Activated T-helper 2 cell treated with anti-CD3 and anti-CD28 coated beads, Interferon-gamma antibody, Interleukin-2, Interleukin-4, amounts not matched to agents 10 μg/mL and 5 μg/mL and 100 μg/mL, durations not matched to agents 14 hours and 24 hours and 36 hours (primary cell): ENCODE measurements around the gene LRP1. TPM values are rescaled to one million over a fixed set of nuclear protein-coding genes. Genes with fewer than 3 reads are reported as not detected.
A peak's percentile ranks its signal among the peaks of the same experiment; 100 is the strongest.

Experiments used
- DNase-seq: peaks from one replicate; pipeline ENCODE4 v3.0.0; 2021; ENCODE audit warnings: low spot score
- H3K27ac Mint-ChIP-seq: one replicate; pipeline ENCODE4 v1.8.0; 2021; ENCODE audit warnings: mixed read lengths
- H3K27me3 Mint-ChIP-seq: one replicate; pipeline ENCODE4 v1.8.0; 2021; ENCODE audit warnings: low read depth, mixed read lengths
- H3K36me3 Mint-ChIP-seq: one replicate; pipeline ENCODE4 v1.8.0; 2021; ENCODE audit warnings: low read depth, mixed read lengths
- H3K4me1 Mint-ChIP-seq: one replicate; pipeline ENCODE4 v1.8.0; 2021; ENCODE audit warnings: low read depth, mixed read lengths
- H3K4me3 Mint-ChIP-seq: one replicate; pipeline ENCODE4 v1.8.0; 2021; ENCODE audit warnings: low read depth, mild to moderate bottlenecking, moderate library complexity, mixed read lengths
- H3K9me3 Mint-ChIP-seq: one replicate; pipeline ENCODE4 v1.8.0; 2021; ENCODE audit warnings: mixed read lengths
- intact Hi-C: fragments of 100-400 bp; cut with micrococcal nuclease; formaldehyde crosslinking; loops from one replicate; pipeline ENCODE4 v1.15.1; 2023
- total RNA-seq: library from RNA; stranded (reverse); gene quantifications from 2 replicates; pipeline ENCODE4 v1.2.3, GENCODE V29; 2022

LRP1 gene
- total RNA-seq, 1 donor from 2014 or later: 2.1 TPM

DNA sequence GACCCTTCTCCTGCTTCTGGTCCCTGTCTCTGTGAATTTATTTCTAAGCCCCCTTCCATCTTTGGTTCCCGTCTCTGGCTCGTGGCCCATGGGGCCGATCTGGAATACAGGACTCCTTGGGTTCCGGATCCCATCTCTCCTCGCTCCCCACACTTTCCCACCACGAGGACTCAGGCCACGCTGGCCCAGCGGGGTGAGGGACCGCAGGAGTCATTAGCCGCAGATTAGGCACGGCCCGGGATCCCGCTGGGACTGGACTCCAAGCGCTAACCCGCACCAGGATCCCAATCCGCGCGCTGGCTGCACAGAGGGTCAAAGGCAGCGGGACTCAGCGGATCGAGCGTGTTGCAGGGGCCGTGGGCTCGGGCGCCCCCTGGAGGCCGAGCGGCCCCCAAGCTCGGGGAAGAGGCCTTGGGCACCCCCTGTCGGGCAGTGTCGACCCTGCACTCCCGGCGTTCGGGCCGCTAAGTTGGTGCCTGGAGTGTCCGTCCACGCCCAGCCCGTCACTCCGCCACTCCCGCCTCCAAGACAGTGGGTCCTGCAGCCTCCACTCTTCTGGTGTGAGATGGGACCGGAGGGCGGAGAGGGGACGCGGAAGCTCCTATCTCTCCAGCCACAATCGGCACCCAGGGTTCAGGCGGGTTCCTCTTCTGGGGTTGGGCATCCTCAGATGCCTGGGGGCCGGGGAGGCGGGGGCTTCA is 110.7 kb downstream of the LRP1 start:
- no peaks in the 10 kb centered on the region for H3K9me3 Mint-ChIP-seq
- peak; percentile 85 for DNase-seq
- H3K27ac Mint-ChIP-seq: peak overlapping the region; percentile 62
- H3K4me3 Mint-ChIP-seq: peak overlapping the region; percentile 91
- H3K4me1 Mint-ChIP-seq: peaks cover 38% of the 10 kb centered on the region
- intact Hi-C loops: loop anchor here (1.0 to 2.0 kb wide), 2 partner anchors 14 to 26 kb away; no protein-coding TSS in a partner anchor
- peaks cover 39% of the 10 kb centered on the region for H3K27me3 Mint-ChIP-seq
- H3K36me3 Mint-ChIP-seq: peaks cover 25% of the 10 kb centered on the region

DNA sequence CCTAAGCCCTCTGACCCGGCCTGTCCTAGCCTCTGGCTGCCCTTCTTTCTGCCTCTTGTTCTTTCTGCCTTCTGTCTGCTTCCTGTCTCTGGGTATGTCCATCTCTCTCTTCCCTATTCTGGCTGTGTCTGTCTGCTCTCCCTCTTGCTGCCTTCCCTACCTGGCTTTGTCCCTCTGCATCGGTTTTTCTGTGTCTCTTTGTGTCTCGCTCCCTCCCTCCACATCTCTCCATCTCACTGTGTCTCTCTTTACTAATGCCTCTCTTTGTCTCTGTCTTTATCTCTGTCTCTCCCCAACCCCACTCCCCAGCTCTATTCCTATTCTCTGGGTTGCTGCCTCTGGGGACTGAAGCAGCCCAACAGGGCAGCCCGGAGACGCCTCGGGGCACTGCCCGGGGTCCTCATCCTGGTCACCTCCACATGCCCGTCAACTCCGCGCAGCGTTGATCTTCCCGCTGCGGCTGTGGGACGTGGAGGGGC is 111.3 kb downstream of the LRP1 start:
- Mint-ChIP-seq H3K4me1 (peaks cover 40% of the 10 kb centered on the region), H3K27ac (peak overlapping the region; percentile 71)

DNA sequence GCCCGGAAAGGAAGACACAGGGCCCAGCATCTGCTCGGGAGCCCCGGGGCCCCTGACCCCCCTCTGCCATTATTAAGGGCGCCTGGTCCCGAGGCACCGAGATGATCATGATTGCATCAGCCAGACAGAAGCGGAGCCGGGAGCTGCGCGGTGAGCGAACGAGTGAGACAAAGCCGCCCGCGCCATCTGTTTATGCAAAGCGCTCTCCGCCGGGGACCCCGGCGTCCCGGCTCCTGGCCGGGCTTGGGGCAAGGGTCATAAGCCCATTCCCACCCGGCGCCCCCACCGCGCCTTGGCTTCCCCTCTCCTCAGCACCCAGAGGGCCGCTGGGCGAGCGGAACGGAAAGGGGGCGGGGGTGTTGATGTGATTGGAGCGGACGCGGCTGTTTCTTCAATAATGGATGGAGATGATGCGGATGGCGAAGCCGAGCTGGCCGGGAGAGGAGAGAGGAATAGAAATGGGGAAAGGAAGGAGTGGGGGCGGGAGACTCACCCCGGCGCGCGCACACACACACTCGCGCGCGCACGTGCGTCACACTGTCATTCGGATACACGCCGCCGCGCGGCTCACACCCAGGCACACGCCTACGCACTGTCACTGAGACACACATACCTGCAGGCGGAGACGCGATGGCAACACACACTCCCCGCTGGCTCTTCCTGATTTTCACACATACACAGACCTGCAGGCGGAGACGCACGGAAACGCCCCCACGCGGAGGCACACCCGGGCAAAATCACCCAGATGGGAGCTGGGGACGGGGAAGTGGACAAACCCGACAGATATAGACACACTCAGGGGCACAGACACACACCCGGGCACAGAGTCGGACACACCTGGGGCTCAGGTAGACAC is 112.0 kb downstream of the LRP1 start:
- Mint-ChIP-seq H3K27me3 (peaks cover 39% of the 10 kb centered on the region), H3K4me1 (peaks cover 40% of the 10 kb centered on the region), H3K4me3 (peak overlapping the region; percentile 91), H3K36me3 (peaks cover 15% of the 10 kb centered on the region), H3K27ac (peak overlapping the region; percentile 47), H3K9me3 (no peaks in the 10 kb centered on the region)
- intact Hi-C loops: loop anchor here (5.0 kb wide), 1 partner anchor 382 kb away; no protein-coding TSS in a partner anchor
- DNase-seq: peak; percentile 67

More for the DNA sequence above, 111.3 kb downstream of the LRP1 start:
- DNase-seq: no peak
- Mint-ChIP-seq H3K36me3 (peaks cover 19% of the 10 kb centered on the region), H3K27me3 (peaks cover 39% of the 10 kb centered on the region), H3K4me3 (peak overlapping the region; percentile 91), H3K9me3 (no peaks in the 10 kb centered on the region)
- intact Hi-C loops: loop anchor here (1.0 to 5.0 kb wide), 3 partner anchors 15 to 383 kb away; no protein-coding TSS in a partner anchor

DNA sequence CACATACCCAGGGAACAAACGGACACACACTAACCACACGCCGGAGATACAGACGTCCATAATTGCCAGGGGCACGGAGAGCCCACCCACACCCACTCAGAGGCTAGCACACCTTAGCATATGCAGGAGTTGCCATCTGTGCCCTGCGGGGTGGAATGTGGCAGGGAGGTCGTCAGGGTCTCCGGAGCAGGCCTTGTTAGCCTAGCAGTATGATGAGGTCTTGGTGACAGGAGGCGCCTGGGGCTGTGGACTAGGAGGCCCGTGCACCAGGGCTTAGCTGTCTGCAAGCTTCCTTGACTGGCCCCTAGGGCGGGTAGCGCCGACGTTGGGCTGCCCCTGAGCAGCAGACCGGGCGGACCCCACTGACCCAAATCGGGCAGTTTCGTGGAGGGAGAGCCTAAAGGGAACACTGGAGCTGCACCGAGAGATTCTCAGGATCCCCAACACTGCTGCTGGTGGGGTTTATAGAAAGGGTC is 112.7 kb downstream of the LRP1 start:
- Mint-ChIP-seq H3K36me3 (peaks cover 10% of the 10 kb centered on the region), H3K27me3 (peaks cover 39% of the 10 kb centered on the region), H3K4me3 (peak overlapping the region; percentile 91), H3K9me3 (no peaks in the 10 kb centered on the region), H3K4me1 (peaks cover 40% of the 10 kb centered on the region), H3K27ac (no peak overlapping the region)
- intact Hi-C loops: loop anchor here (5.0 kb wide), 1 partner anchor 381 kb away; no protein-coding TSS in a partner anchor
- no peak for DNase-seq

DNA sequence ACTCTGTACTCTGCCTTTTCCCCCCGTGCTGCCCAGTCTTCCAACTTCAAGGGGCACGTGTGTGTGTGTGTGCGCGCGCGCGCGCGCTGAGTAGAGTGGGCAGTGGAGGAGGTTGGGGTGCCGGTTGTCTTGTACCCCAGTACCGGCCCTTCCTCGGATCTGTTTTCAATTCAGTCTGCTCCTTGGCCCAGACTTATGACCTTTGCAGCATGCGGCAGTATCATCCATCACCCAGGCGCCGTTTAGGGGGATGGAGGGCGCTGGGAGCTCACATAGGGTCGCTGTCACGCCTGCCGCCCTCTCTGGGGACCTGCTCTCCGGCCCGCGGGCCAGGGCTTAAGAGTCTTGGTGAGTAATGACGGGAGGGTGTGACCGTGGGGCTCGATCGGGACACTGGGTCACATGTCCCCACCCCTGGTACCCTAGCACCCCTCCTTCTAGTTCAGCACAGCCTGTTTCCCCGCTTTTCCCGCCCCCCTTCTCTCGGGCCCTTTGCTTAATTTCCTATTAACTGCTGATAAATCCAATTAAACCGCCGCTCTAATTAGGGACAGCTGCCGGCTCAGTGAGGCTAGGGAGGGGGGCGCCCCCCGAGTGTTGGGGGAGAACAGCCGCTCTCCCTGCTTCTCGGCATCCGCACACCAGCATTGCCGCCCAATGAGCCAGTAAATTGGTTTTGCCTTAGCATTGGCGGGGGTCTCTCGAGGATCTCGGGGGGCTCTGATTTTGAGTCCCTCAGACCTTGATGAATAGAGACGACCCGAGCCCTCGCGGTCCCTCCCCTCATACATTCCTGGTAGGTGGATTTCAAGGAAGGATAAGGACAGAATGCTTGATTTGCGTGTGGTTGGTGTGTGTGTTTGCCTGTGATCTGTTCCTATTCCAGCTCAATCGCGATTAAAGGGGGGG is 113.4 kb downstream of the LRP1 start:
- no peak for DNase-seq
- peaks cover 40% of the 10 kb centered on the region for H3K4me1 Mint-ChIP-seq
- no peaks in the 10 kb centered on the region for H3K9me3 Mint-ChIP-seq
- no peak overlapping the region for H3K27ac Mint-ChIP-seq
- H3K27me3 Mint-ChIP-seq: peaks cover 37% of the 10 kb centered on the region
- peaks cover 4% of the 10 kb centered on the region for H3K36me3 Mint-ChIP-seq
- H3K4me3 Mint-ChIP-seq: peak overlapping the region; percentile 14
- intact Hi-C loops: loop anchor here (5.0 kb wide), 1 partner anchor 381 kb away; no protein-coding TSS in a partner anchor

DNA sequence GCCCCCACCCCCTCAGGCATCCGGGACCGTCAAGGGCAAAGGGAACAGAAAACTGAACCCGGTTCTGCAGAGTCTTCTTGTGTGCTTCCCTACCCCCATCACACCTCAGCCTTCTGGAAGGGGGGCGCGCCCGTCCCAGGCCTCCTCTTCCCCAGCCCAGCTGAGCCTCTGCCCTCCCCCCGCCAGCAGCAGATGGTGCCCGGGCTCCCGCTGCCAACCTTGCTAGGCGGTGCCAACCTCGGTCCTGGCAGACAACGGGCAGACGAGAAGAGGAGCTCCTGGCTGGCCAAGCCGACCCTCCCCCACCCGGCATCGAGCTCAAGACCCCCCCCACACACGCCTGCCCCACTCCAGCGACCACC is 114.0 kb downstream of the LRP1 start:
- peak overlapping the region; percentile 9 for H3K4me3 Mint-ChIP-seq
- intact Hi-C loops: loop anchor here (5.0 kb wide), 1 partner anchor 380 kb away; no protein-coding TSS in a partner anchor
- H3K4me1 Mint-ChIP-seq: peaks cover 36% of the 10 kb centered on the region
- H3K36me3 Mint-ChIP-seq: no peaks in the 10 kb centered on the region
- DNase-seq: no peak
- H3K27ac Mint-ChIP-seq: no peak overlapping the region
- H3K27me3 Mint-ChIP-seq: peaks cover 30% of the 10 kb centered on the region
- no peaks in the 10 kb centered on the region for H3K9me3 Mint-ChIP-seq

DNA sequence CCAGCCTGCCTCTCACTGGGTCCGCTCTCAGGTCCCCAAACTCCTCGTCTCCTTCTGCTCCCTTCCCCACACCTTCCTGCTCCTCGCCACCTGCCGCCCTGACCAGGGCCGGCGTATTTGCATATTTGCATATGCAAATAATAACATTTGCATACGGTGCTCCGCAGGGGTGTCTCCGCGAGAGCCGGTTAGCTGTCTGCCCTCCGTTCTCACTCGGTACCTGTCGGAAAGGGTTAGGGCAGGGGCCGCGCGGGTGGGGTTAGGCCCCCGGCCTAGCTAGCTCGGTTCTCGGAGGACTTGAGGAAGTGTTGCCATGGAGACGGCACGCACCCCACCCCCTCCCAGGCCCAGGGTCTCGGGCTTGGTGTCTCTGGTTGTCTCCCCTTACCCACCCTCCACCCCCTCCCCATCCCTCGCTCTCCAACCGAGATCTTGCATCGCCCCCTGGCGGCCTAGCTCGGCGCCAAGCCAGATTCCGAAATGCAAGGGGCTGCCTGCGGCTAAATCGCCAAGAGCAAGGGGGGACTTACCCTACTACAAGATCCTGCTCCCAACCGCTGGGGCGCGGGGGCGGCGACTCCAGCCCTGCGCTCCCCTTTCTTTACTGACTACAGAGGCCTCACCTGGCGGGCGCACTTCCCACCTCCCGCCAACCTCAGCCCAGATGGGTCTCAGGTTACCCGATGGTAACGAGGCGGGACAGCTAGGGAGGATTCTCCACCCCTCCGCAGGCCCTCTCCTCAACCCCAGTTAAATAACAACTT is 114.6 kb downstream of the LRP1 start:
- peaks cover 32% of the 10 kb centered on the region for H3K4me1 Mint-ChIP-seq
- DNase-seq: peak; percentile 64
- H3K27ac Mint-ChIP-seq: no peak overlapping the region
- H3K27me3 Mint-ChIP-seq: peaks cover 26% of the 10 kb centered on the region
- H3K4me3 Mint-ChIP-seq: peak overlapping the region; percentile 73
- intact Hi-C loops: loop anchor here (1.0 to 5.0 kb wide), 2 partner anchors 30 to 379 kb away; no protein-coding TSS in a partner anchor
- no peaks in the 10 kb centered on the region for H3K9me3 Mint-ChIP-seq
- no peaks in the 10 kb centered on the region for H3K36me3 Mint-ChIP-seq

DNA sequence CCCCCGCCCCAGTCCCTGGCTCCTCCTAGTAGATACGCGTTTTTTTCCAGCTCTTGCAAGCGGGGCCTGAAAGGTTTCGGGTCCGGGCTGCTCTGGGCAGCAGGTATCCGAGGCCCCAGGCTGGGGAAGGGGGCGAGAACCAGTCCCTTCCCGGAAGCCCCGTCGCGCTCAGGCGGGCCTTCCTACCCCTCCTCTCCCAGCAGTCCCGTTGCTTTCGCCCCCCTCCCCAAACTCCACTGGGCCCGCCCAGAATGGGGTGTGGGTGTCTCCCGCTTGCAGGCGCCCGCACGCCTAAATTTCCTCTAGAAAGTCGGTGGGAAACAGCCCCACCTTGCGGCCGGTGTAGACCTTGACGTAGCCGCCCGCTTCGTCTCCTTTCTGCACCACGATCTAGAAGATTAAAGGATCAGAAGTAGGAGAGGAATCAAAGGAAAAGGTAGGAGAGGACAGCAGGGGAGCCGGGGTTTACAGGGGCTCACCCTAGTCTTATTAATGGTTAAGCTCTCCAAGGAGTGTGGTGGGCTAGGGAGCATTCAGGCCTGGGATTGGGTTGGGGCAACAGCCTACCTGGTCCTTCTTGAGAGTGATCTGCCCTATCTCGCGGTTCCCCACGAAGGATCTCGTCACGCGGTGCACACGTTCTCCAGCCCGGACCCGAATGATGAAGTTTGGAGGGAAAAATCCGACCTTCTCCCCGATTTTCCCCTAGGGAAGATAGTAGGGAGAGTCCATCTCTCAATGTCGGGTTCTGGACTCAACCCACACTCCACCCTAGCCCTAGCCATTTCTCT is 115.4 kb downstream of the LRP1 start:
- Mint-ChIP-seq H3K9me3 (no peaks in the 10 kb centered on the region), H3K27me3 (peaks cover 24% of the 10 kb centered on the region), H3K27ac (no peak overlapping the region), H3K36me3 (peaks cover under 1% of the 10 kb centered on the region), H3K4me1 (peaks cover 32% of the 10 kb centered on the region), H3K4me3 (peak overlapping the region; percentile 73)
- peak; percentile 77 for DNase-seq
- intact Hi-C loops: loop anchor here (1.0 to 5.0 kb wide), 2 partner anchors 30 to 379 kb away; no protein-coding TSS in a partner anchor

DNA sequence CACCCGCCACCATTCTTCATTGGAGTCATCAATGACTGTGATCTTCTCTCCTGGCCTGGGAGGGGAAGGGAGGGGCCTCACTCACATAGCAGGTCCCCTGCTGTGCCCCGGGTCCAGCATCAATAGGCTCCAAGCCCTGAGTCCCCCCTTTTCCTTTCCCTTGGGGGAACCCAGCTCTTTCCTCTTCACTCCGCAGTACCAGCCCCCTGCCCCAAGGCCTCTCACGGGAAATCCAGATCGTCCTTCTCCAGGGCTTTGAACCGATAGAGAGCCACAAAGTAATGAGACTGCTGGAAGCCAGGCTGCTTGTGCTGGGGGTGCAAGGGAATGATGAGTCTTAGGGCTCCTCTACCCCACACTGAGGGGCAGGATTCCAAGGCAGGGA is 116.0 kb downstream of the LRP1 start:
- DNase-seq: no peak
- peaks cover 4% of the 10 kb centered on the region for H3K36me3 Mint-ChIP-seq
- intact Hi-C loops: loop anchor here (5.0 kb wide), 1 partner anchor 378 kb away; no protein-coding TSS in a partner anchor
- no peak overlapping the region for H3K4me3 Mint-ChIP-seq
- peaks cover 35% of the 10 kb centered on the region for H3K4me1 Mint-ChIP-seq
- H3K9me3 Mint-ChIP-seq: no peaks in the 10 kb centered on the region
- H3K27ac Mint-ChIP-seq: no peak overlapping the region
- H3K27me3 Mint-ChIP-seq: peaks cover 21% of the 10 kb centered on the region

DNA sequence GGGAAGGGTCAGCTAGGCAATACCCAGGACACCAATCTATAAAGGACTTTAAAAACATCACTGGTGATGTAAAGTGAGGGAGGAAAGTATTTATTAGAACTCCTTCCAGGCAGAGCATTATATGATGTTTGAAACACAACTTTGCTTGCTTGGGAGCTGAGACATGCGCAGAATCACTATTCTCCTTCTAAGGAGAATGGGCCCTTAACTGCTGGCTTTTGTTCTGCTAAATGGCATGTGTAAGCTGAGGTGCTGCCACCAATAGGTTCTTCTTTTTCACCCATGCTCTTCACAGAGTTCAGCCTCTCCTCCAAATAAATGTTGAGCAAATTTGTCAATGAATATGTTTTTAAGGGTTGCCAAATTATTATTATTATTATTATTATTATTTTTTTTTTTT is 118.8 kb downstream of the LRP1 start:
- H3K27me3 Mint-ChIP-seq: peaks cover 5% of the 10 kb centered on the region
- no peak overlapping the region for H3K27ac Mint-ChIP-seq
- no peaks in the 10 kb centered on the region for H3K9me3 Mint-ChIP-seq
- peaks cover 20% of the 10 kb centered on the region for H3K4me1 Mint-ChIP-seq
- DNase-seq: no peak
- peaks cover 4% of the 10 kb centered on the region for H3K36me3 Mint-ChIP-seq
- intact Hi-C loops: no loop called here
- no peak overlapping the region for H3K4me3 Mint-ChIP-seq
